SK-N-SH treated with all-trans-retinoic acid at 6 μM for 48 hours (cell line): ENCODE data around the gene FSIP1.

Source experiments
- ARNTL ChIP-seq: fragments of 450-650 bp; formaldehyde crosslinking; IDR thresholded peaks from 2 replicates; pipeline ENCODE4 v1.5.0; 2020; ENCODE audit warnings: low read depth, mild to moderate bottlenecking, moderate library complexity, borderline replicate concordance
- RARB ChIP-seq: fragments of 250-450 bp; sonication (Bioruptor Pico); IDR thresholded peaks from 2 replicates; pipeline ENCODE4 v1.8.0; 2021; ENCODE audit warnings: mild to moderate bottlenecking, moderate library complexity
- SNAI2 ChIP-seq: fragments of 250-450 bp; sonication (Bioruptor Pico); IDR thresholded peaks from 2 replicates; pipeline ENCODE4 v1.5.0; 2020; ENCODE audit warnings: mild to moderate bottlenecking, moderate library complexity
- TOX ChIP-seq: fragments of 250-450 bp; sonication (Bioruptor Pico); IDR thresholded peaks from 2 replicates; pipeline ENCODE4 v1.8.0; 2021; ENCODE audit warnings: mild to moderate bottlenecking, moderate library complexity, borderline replicate concordance
- ZFP30 ChIP-seq: fragments of 450-650 bp; formaldehyde crosslinking; IDR thresholded peaks from 2 replicates; pipeline ENCODE4 v1.5.0; 2022; ENCODE audit warnings: mild to moderate bottlenecking, moderate library complexity
- ZNF565 ChIP-seq: fragments of 450-650 bp; formaldehyde crosslinking; conservative IDR thresholded peaks from 2 replicates; pipeline ENCODE4 v1.5.0; 2020; ENCODE audit warnings: low read depth, mild to moderate bottlenecking, moderate library complexity
- ZNF70 ChIP-seq: fragments of 450-650 bp; formaldehyde crosslinking; IDR thresholded peaks from 2 replicates; pipeline ENCODE4 v1.5.0; 2020; ENCODE audit warnings: mild to moderate bottlenecking, moderate library complexity
- TF ChIP-seq, protein P1 (sequence below): fragments of 250-450 bp; sonication (Bioruptor Pico); IDR thresholded peaks from 2 replicates; pipeline ENCODE4 v1.5.1; 2021; ENCODE audit warnings: mild to moderate bottlenecking, moderate library complexity
- TF ChIP-seq, protein P2 (sequence below): fragments of 250-450 bp; sonication (Bioruptor Pico); IDR thresholded peaks from 2 replicates; pipeline ENCODE4 v1.8.0; 2020; ENCODE audit warnings: mild to moderate bottlenecking, moderate library complexity, borderline replicate concordance
- TF ChIP-seq, protein P3 (sequence below): fragments of 250-450 bp; sonication (Bioruptor Pico); IDR thresholded peaks from 2 replicates; pipeline ENCODE4 v1.8.0; 2021; ENCODE audit warnings: low read depth, mild to moderate bottlenecking, moderate library complexity, borderline replicate concordance

DNA sequence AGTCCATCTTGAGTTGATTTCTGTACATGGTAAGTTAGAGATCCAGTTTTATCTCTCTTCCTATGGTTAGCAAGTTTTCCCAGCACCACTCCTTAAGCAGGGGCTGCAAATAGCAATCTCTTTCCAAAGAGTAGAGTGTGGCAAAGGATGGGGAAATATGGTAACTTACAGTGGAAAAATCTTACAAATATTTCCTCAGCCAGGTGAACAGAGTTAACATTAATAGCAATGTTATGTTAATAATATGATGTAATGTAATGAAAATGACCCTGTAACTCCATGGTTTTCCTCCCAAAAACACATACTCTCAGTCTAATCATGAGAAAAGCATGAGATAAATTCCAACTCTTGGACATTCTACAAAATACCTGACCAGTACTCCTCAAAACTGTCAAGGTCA is 30.4 kb downstream of the FSIP1 start:
- no peak for TF ChIP-seq RARB (CRISPR knock-in tag)
- TF ChIP-seq ARNTL (CRISPR knock-in tag), result no peak
- no peak for TF ChIP-seq ZFP30 (CRISPR knock-in tag)
- TF ChIP-seq, protein P1, sequence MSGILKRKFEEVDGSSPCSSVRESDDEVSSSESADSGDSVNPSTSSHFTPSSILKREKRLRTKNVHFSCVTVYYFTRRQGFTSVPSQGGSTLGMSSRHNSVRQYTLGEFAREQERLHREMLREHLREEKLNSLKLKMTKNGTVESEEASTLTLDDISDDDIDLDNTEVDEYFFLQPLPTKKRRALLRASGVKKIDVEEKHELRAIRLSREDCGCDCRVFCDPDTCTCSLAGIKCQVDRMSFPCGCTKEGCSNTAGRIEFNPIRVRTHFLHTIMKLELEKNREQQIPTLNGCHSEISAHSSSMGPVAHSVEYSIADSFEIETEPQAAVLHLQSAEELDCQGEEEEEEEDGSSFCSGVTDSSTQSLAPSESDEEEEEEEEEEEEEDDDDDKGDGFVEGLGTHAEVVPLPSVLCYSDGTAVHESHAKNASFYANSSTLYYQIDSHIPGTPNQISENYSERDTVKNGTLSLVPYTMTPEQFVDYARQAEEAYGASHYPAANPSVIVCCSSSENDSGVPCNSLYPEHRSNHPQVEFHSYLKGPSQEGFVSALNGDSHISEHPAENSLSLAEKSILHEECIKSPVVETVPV (CRISPR knock-in tag), result no peak
- no peak for TF ChIP-seq TOX
- TF ChIP-seq, protein P2, sequence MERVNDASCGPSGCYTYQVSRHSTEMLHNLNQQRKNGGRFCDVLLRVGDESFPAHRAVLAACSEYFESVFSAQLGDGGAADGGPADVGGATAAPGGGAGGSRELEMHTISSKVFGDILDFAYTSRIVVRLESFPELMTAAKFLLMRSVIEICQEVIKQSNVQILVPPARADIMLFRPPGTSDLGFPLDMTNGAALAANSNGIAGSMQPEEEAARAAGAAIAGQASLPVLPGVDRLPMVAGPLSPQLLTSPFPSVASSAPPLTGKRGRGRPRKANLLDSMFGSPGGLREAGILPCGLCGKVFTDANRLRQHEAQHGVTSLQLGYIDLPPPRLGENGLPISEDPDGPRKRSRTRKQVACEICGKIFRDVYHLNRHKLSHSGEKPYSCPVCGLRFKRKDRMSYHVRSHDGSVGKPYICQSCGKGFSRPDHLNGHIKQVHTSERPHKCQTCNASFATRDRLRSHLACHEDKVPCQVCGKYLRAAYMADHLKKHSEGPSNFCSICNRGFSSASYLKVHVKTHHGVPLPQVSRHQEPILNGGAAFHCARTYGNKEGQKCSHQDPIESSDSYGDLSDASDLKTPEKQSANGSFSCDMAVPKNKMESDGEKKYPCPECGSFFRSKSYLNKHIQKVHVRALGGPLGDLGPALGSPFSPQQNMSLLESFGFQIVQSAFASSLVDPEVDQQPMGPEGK, result no peak
- no peak for TF ChIP-seq ZNF565 (CRISPR knock-in tag)
- TF ChIP-seq, protein P3, sequence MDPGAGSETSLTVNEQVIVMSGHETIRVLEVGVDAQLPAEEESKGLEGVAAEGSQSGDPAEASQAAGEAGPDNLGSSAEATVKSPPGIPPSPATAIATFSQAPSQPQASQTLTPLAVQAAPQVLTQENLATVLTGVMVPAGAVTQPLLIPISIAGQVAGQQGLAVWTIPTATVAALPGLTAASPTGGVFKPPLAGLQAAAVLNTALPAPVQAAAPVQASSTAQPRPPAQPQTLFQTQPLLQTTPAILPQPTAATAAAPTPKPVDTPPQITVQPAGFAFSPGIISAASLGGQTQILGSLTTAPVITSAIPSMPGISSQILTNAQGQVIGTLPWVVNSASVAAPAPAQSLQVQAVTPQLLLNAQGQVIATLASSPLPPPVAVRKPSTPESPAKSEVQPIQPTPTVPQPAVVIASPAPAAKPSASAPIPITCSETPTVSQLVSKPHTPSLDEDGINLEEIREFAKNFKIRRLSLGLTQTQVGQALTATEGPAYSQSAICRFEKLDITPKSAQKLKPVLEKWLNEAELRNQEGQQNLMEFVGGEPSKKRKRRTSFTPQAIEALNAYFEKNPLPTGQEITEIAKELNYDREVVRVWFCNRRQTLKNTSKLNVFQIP (CRISPR knock-in tag), result no peak
- no peak for TF ChIP-seq ZNF70 (CRISPR knock-in tag)
- TF ChIP-seq SNAI2 (CRISPR knock-in tag), result no peak
